Astrocyte (in vitro differentiated cells and primary cell): ENCODE data around the gene GPR173. TPM values are rescaled to one million over a fixed set of nuclear protein-coding genes. Genes with fewer than 3 reads are reported as not detected.
A peak's percentile ranks its signal among the peaks of the same experiment; 100 is the strongest.

Experiments used
- DNase-seq: peaks from one replicate; pipeline ENCODE4 v3.0.0-alpha.2; 2010; ENCODE audit warnings: low read depth
- FAIRE-seq: peaks from 2 replicates; lab custom pipeline; 2011; peaks lifted over from hg19 to GRCh38; lab: Jason Lieb, UNC
- H2AFZ ChIP-seq: 2 replicates; pipeline ENCODE4 v1.6.0; 2012; ENCODE audit warnings: low read depth, low read length, inconsistent platforms
- H3K27ac ChIP-seq: 2 replicates; pipeline ENCODE4 v1.5.1; 2011; ENCODE audit warnings: low read depth, low read length, inconsistent platforms
- H3K27me3 ChIP-seq: 2 replicates; pipeline ENCODE4 v1.6.0; 2011; ENCODE audit warnings: low read length, inconsistent platforms; ENCODE audit not compliant: insufficient read depth
- H3K36me3 ChIP-seq: 2 replicates; pipeline ENCODE4 v1.5.1; 2011; ENCODE audit warnings: low read length, inconsistent platforms; ENCODE audit not compliant: insufficient read depth
- H3K4me1 ChIP-seq: 2 replicates; pipeline ENCODE4 v1.5.1; 2011; ENCODE audit warnings: low read length, inconsistent platforms; ENCODE audit not compliant: insufficient read depth
- H3K4me2 ChIP-seq: 2 replicates; pipeline ENCODE4 v1.6.0; 2012; ENCODE audit warnings: low read length, inconsistent platforms
- H3K4me3 ChIP-seq: 2 replicates; pipeline ENCODE4 v1.5.1; 2011; ENCODE audit warnings: low read depth, mild to moderate bottlenecking, low read length, inconsistent platforms; ENCODE audit not compliant: insufficient read depth
- H3K79me2 ChIP-seq: 2 replicates; pipeline ENCODE4 v1.6.0; 2012; ENCODE audit warnings: mild to moderate bottlenecking, low read length, inconsistent platforms; ENCODE audit not compliant: insufficient read depth
- H3K9ac ChIP-seq: 2 replicates; pipeline ENCODE4 v1.6.0; 2012; ENCODE audit warnings: mild to moderate bottlenecking, low read length, inconsistent platforms
- H3K9me3 ChIP-seq: 2 replicates; pipeline ENCODE4 v1.5.1; 2012; ENCODE audit warnings: low read depth, mild to moderate bottlenecking, low read length, inconsistent platforms; ENCODE audit not compliant: insufficient read depth
- H4K20me1 ChIP-seq: 2 replicates; pipeline ENCODE4 v1.6.0; 2012; ENCODE audit warnings: low read length, inconsistent platforms; ENCODE audit not compliant: insufficient read depth
- H3K27ac Mint-ChIP-seq: one replicate; pipeline ENCODE4 v1.8.0; 2021; ENCODE audit warnings: mild to moderate bottlenecking, mixed read lengths; ENCODE audit not compliant: unreplicated experiment
- H3K27me3 Mint-ChIP-seq: one replicate; pipeline ENCODE4 v1.8.0; 2021; ENCODE audit warnings: low read depth, mixed read lengths; ENCODE audit not compliant: unreplicated experiment
- H3K36me3 Mint-ChIP-seq: one replicate; pipeline ENCODE4 v1.8.0; 2021; ENCODE audit warnings: low read depth, mixed read lengths; ENCODE audit not compliant: unreplicated experiment
- H3K4me1 Mint-ChIP-seq: one replicate; pipeline ENCODE4 v1.8.0; 2021; ENCODE audit warnings: low read depth, mixed read lengths; ENCODE audit not compliant: unreplicated experiment
- H3K4me3 Mint-ChIP-seq: one replicate; pipeline ENCODE4 v1.8.0; 2021; ENCODE audit warnings: mild to moderate bottlenecking, moderate library complexity, mixed read lengths; ENCODE audit not compliant: unreplicated experiment
- H3K9me3 Mint-ChIP-seq: one replicate; pipeline ENCODE4 v1.8.0; 2021; ENCODE audit warnings: mild to moderate bottlenecking, mixed read lengths; ENCODE audit not compliant: unreplicated experiment
- CTCF ChIP-seq: IDR thresholded peaks from 2 replicates; pipeline ENCODE4 v1.5.1; 2011; ENCODE audit warnings: low read depth, mild to moderate bottlenecking, inconsistent platforms, low read length, moderate library complexity; ENCODE audit not compliant: insufficient read depth
- EZH2 ChIP-seq: IDR thresholded peaks from 2 replicates; pipeline ENCODE4 v1.6.1; 2012; ENCODE audit warnings: mild to moderate bottlenecking, low read length, inconsistent platforms; ENCODE audit not compliant: insufficient read depth
- total RNA-seq: library from RNA; stranded (reverse); gene quantifications from 2 replicates; pipeline ENCODE4 v1.2.1, GENCODE V29; 2021

Gene GPR173
- total RNA-seq, 1 donor from 2014 or later = 8.1 TPM

- Histone ChIP-seq H3K9me3 (no peaks in the 10 kb centered on the region), H3K4me2 (peak within 1 kb of the TSS; percentile 97), H3K9ac (peak within 1 kb of the TSS; percentile 81), H3K27me3 (no peaks in the 10 kb centered on the region), H3K4me3 (peak within 1 kb of the TSS; percentile 79), H4K20me1 (no peaks in the 10 kb centered on the region), H3K79me2 (peaks cover 6% of the 10 kb centered on the region), H3K36me3 (no peaks in the 10 kb centered on the region), H2AFZ (peak within 1 kb of the TSS; percentile 88), H3K27ac (peak within 1 kb of the TSS; percentile 59), H3K4me1 (peaks cover 6% of the 10 kb centered on the region)
- Mint-ChIP-seq H3K27ac (peak within 1 kb of the TSS; percentile 96), H3K4me1 (peaks cover 6% of the 10 kb centered on the region), H3K4me3 (peak within 1 kb of the TSS; percentile 91), H3K9me3 (no peaks in the 10 kb centered on the region), H3K36me3 (no peaks in the 10 kb centered on the region), H3K27me3 (no peaks in the 10 kb centered on the region)
- FAIRE-seq = peak; percentile 98
- TF ChIP-seq EZH2 (no peak), CTCF (no peak)
- peak; percentile 90 for DNase-seq
These were observed 45.4 kb downstream of the GPR173 start, which contains the start of gene KANTR for GRCh38 chrX:53093748-53094581. TSS of gene KANTR (plus strand) at chrX:53094142. CDS start at chrX:53124273, 30,131 bp downstream.

- peak; percentile 9 for FAIRE-seq
- no peak for DNase-seq
- peak overlapping the region; percentile 79 for H3K4me3 ChIP-seq
- H3K4me3 Mint-ChIP-seq = peak overlapping the region; percentile 91
- no peaks in the 10 kb centered on the region for H3K9me3 ChIP-seq
- no peaks in the 10 kb centered on the region for H3K9me3 Mint-ChIP-seq
- H3K79me2 ChIP-seq = peaks cover 6% of the 10 kb centered on the region
- H3K9ac ChIP-seq = peak overlapping the region; percentile 81
- peak overlapping the region; percentile 88 for H2AFZ ChIP-seq
- peaks cover 4% of the 10 kb centered on the region for H3K4me1 ChIP-seq
- no peaks in the 10 kb centered on the region for H3K36me3 Mint-ChIP-seq
- TF ChIP-seq CTCF = no peak
- TF ChIP-seq EZH2 = no peak
- H3K27me3 Mint-ChIP-seq = no peaks in the 10 kb centered on the region
- H3K4me1 Mint-ChIP-seq = peaks cover 6% of the 10 kb centered on the region
- H3K27ac ChIP-seq = peak overlapping the region; percentile 44
- peak overlapping the region; percentile 97 for H3K4me2 ChIP-seq
- no peaks in the 10 kb centered on the region for H4K20me1 ChIP-seq
- H3K27me3 ChIP-seq = no peaks in the 10 kb centered on the region
- H3K27ac Mint-ChIP-seq = peak overlapping the region; percentile 96
- no peaks in the 10 kb centered on the region for H3K36me3 ChIP-seq
These were observed 46.0 kb downstream of the GPR173 start for GRCh38 chrX:53094582-53094905.

GRCh38 chrX:53095796-53096195 is 47.2 kb downstream of the GPR173 start:
- Mint-ChIP-seq H3K4me3 (no peak overlapping the region), H3K9me3 (no peaks in the 10 kb centered on the region), H3K4me1 (peaks cover 6% of the 10 kb centered on the region)

More at GRCh38 chrX:53095796-53096195, 47.2 kb downstream of the GPR173 start:
- no peak overlapping the region for H3K9ac ChIP-seq
- TF ChIP-seq EZH2 = no peak
- TF ChIP-seq CTCF = no peak
- H3K27ac Mint-ChIP-seq = no peak overlapping the region
- H3K36me3 Mint-ChIP-seq = no peaks in the 10 kb centered on the region
- H4K20me1 ChIP-seq = no peaks in the 10 kb centered on the region
- H3K79me2 ChIP-seq = peaks cover 6% of the 10 kb centered on the region
- DNase-seq = no peak
- peaks cover 4% of the 10 kb centered on the region for H3K4me1 ChIP-seq
- FAIRE-seq = no peak
- no peaks in the 10 kb centered on the region for H3K9me3 ChIP-seq
- no peaks in the 10 kb centered on the region for H3K36me3 ChIP-seq
- no peak overlapping the region for H3K4me2 ChIP-seq
- no peak overlapping the region for H2AFZ ChIP-seq
- H3K27ac ChIP-seq = no peak overlapping the region
- no peak overlapping the region for H3K4me3 ChIP-seq
- no peaks in the 10 kb centered on the region for H3K27me3 Mint-ChIP-seq
- H3K27me3 ChIP-seq = no peaks in the 10 kb centered on the region
